HG03135 (cell line): Measurements from ENCODE around the gene WIPI1.

Experiments used
- ATAC-seq: cut with Tn5 transposase; IDR thresholded peaks from one replicate; pipeline ENCODE4 v1.9.1; 2021; ENCODE audit warnings: mild to moderate bottlenecking, moderate library complexity; ENCODE audit not compliant: unreplicated experiment

WIPI1 gene

GRCh38 chr17:68440526-68440925 lies 16.8 kb downstream of the WIPI1 start:
- no peak for ATAC-seq

GRCh38 chr17:68439656-68440290 lies 17.5 kb downstream of the WIPI1 start:
- ATAC-seq: no peak

- ATAC-seq: peak; percentile 58
Measured at GRCh38 chr17:68437979-68438822, 19.1 kb downstream of the WIPI1 start.

- ATAC-seq: peak; percentile 50
Measured at GRCh38 chr17:68435876-68436842, 21.1 kb downstream of the WIPI1 start.

GRCh38 chr17:68435361-68435760 lies 21.9 kb downstream of the WIPI1 start:
- no peak for ATAC-seq

GRCh38 chr17:68433911-68434508 lies 23.3 kb downstream of the WIPI1 start:
- no peak for ATAC-seq

GRCh38 chr17:68433211-68433610 lies 24.1 kb downstream of the WIPI1 start:
- ATAC-seq: no peak

- no peak for ATAC-seq
Measured at GRCh38 chr17:68432086-68432864, 25.0 kb downstream of the WIPI1 start.

- no peak for ATAC-seq
Measured at GRCh38 chr17:68431661-68432071, 25.6 kb downstream of the WIPI1 start.

GRCh38 chr17:68431045-68431608 lies 26.2 kb downstream of the WIPI1 start:
- no peak for ATAC-seq

- ATAC-seq: no peak
Measured at GRCh38 chr17:68429881-68430280, 27.4 kb downstream of the WIPI1 start.

GRCh38 chr17:68428498-68429172 lies 28.7 kb downstream of the WIPI1 start:
- no peak for ATAC-seq

- ATAC-seq: no peak
Measured at GRCh38 chr17:68427575-68427974, 29.7 kb downstream of the WIPI1 start.

GRCh38 chr17:68425979-68426378 lies 31.3 kb downstream of the WIPI1 start:
- no peak for ATAC-seq

GRCh38 chr17:68424861-68425260 lies 32.4 kb downstream of the WIPI1 start:
- no peak for ATAC-seq

- no peak for ATAC-seq
Measured at GRCh38 chr17:68424203-68424602, 33.1 kb downstream of the WIPI1 start.

GRCh38 chr17:68423251-68423650 lies 34.0 kb downstream of the WIPI1 start:
- no peak for ATAC-seq

GRCh38 chr17:68422821-68423220 lies 34.5 kb downstream of the WIPI1 start:
- no peak for ATAC-seq

GRCh38 chr17:68421486-68421885 lies 35.8 kb downstream of the WIPI1 start:
- ATAC-seq: no peak
